Osteoblast (primary cell): ENCODE results near the gene MAN2B2. TPM values are rescaled to one million over a fixed set of nuclear protein-coding genes. Genes with fewer than 3 reads are reported as not detected.

Experiments
- DNase-seq: peaks from one replicate; pipeline ENCODE4 v3.0.0; 2011; ENCODE audit warnings: low spot score, mixed read lengths; ENCODE audit not compliant: insufficient read length; ENCODE audit errors: missing footprints
- H2AFZ ChIP-seq: 2 replicates; pipeline ENCODE4 v1.6.0; 2011; ENCODE audit warnings: mild to moderate bottlenecking, low read length
- H3K27ac ChIP-seq: 2 replicates; pipeline ENCODE4 v1.5.1; 2011; ENCODE audit warnings: mild to moderate bottlenecking, low read depth, low read length, moderate library complexity
- H3K27me3 ChIP-seq: 2 replicates; pipeline ENCODE4 v1.6.0; 2012; ENCODE audit warnings: mild to moderate bottlenecking, control low read depth, inconsistent platforms, low read length, moderate library complexity; ENCODE audit not compliant: insufficient read depth
- H3K36me3 ChIP-seq: 2 replicates; pipeline ENCODE4 v1.5.1; 2011; ENCODE audit warnings: mild to moderate bottlenecking, low read length, control low read depth, moderate library complexity; ENCODE audit not compliant: insufficient read depth
- H3K4me1 ChIP-seq: 2 replicates; pipeline ENCODE4 v1.5.1; 2011; ENCODE audit warnings: mild to moderate bottlenecking, low read length, control low read depth, moderate library complexity; ENCODE audit not compliant: insufficient read depth
- H3K4me2 ChIP-seq: 2 replicates; pipeline ENCODE4 v1.6.0; 2011; ENCODE audit warnings: mild to moderate bottlenecking, low read length; ENCODE audit not compliant: insufficient read depth
- H3K4me3 ChIP-seq: fragments of 200-600 bp; sonication (generic); 3 replicates; pipeline ENCODE4 v1.5.1; 2012; ENCODE audit warnings: mild to moderate bottlenecking, low read length, inconsistent platforms; ENCODE audit not compliant: insufficient read depth
- H3K79me2 ChIP-seq: 2 replicates; pipeline ENCODE4 v1.6.0; 2012; ENCODE audit warnings: mild to moderate bottlenecking, low read length, control low read depth, inconsistent platforms; ENCODE audit not compliant: insufficient read depth
- H3K9me3 ChIP-seq: 2 replicates; pipeline ENCODE4 v1.5.1; 2011; ENCODE audit warnings: low read depth, low read length, control low read depth
- H4K20me1 ChIP-seq: 2 replicates; pipeline ENCODE4 v1.6.0; 2012; ENCODE audit warnings: mild to moderate bottlenecking, low read length, control low read depth; ENCODE audit not compliant: insufficient read depth
- total RNA-seq: library from RNA; depleted of rRNA; stranded (reverse); fragments of >200 nt; gene quantifications from 2 replicates; pipeline ENCODE4 v1.2.3, GENCODE V29; 2012
- TF ChIP-seq, protein P1 (sequence below): IDR thresholded peaks from 2 replicates; pipeline ENCODE4 v1.5.1; 2011; ENCODE audit warnings: mild to moderate bottlenecking, low read depth, low read length, moderate library complexity; ENCODE audit errors: extremely low read depth

The MAN2B2 gene
- total RNA-seq, 1 donor, result 28.2 TPM

DNA sequence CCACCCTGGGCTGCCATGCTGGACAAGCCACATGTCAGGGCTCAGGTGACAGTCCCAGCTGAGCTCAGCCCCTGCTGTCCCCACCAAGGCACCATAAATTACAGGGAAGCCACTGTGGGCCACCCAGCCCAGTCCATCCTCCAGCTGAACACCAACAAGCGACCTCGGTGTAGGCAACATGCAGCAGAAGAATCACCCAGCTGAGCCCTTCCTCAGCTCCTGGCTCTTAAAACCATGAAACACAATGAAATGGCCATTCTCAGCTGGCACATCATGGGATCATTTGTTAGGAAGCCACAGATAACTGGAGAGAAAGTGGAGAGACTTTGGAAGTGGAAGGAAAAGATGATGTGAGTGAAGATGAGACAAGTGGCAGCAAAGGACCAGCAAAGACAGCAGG, 23.3 kb upstream of the MAN2B2 start:
- DNase-seq, result no peak
- TF ChIP-seq, protein P1, sequence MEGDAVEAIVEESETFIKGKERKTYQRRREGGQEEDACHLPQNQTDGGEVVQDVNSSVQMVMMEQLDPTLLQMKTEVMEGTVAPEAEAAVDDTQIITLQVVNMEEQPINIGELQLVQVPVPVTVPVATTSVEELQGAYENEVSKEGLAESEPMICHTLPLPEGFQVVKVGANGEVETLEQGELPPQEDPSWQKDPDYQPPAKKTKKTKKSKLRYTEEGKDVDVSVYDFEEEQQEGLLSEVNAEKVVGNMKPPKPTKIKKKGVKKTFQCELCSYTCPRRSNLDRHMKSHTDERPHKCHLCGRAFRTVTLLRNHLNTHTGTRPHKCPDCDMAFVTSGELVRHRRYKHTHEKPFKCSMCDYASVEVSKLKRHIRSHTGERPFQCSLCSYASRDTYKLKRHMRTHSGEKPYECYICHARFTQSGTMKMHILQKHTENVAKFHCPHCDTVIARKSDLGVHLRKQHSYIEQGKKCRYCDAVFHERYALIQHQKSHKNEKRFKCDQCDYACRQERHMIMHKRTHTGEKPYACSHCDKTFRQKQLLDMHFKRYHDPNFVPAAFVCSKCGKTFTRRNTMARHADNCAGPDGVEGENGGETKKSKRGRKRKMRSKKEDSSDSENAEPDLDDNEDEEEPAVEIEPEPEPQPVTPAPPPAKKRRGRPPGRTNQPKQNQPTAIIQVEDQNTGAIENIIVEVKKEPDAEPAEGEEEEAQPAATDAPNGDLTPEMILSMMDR, result no peak
- Histone ChIP-seq H3K9me3 (peaks cover 4% of the 10 kb centered on the region), H3K4me2 (no peak overlapping the region), H4K20me1 (no peaks in the 10 kb centered on the region), H3K4me3 (no peak overlapping the region), H3K27me3 (peaks cover 3% of the 10 kb centered on the region), H3K36me3 (no peaks in the 10 kb centered on the region), H2AFZ (no peak overlapping the region), H3K27ac (no peak overlapping the region), H3K79me2 (no peaks in the 10 kb centered on the region), H3K4me1 (no peaks in the 10 kb centered on the region)

DNA sequence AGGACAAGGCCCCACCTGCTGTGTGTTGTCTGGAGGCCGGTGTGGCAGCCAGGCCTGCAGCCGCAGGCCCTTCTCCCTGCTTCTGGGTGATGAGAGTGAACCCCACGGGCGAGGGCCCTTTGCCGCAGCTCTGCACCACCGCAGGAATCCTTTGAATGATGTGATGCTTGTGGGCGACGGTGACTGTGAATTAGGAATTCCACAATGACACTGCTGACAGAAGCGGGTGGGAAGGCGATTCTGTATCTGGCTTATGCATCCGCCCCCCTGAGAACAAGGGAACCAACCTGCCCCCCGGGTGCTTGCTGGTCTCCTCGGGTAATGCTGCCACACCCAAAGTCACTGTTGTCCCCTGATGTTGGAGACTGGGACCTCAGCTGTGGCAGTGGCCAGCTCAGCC, 19.5 kb upstream of the MAN2B2 start:
- Histone ChIP-seq H3K79me2 (no peaks in the 10 kb centered on the region), H3K4me3 (no peak overlapping the region), H3K27me3 (peaks cover 37% of the 10 kb centered on the region), H3K9me3 (peaks cover 4% of the 10 kb centered on the region), H4K20me1 (no peaks in the 10 kb centered on the region), H3K36me3 (no peaks in the 10 kb centered on the region), H3K27ac (no peak overlapping the region), H2AFZ (no peak overlapping the region), H3K4me2 (no peak overlapping the region), H3K4me1 (no peaks in the 10 kb centered on the region)
- TF ChIP-seq, protein P1, result no peak
- no peak for DNase-seq

DNA sequence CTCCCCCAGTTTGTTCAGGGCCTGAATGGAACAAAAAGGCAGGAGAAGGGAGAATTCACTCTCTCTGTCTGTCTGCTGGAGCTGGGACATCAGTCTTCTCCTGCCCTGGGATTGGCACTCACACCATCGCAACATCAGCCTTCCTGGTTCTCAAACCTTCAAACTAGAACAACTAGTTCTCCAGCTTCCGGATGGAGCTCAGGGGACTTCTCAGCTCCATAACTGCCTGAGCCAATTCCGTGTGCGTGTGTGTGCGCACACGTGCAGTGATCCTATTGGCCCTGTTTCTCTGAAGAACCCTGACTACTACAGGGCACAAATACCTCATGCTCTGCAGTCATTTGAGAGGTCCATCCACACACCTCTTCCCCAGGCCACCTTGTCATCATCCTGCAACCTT, 18.7 kb upstream of the MAN2B2 start:
- Histone ChIP-seq H4K20me1 (no peaks in the 10 kb centered on the region), H3K9me3 (peaks cover 4% of the 10 kb centered on the region), H3K36me3 (no peaks in the 10 kb centered on the region), H3K27me3 (peaks cover 42% of the 10 kb centered on the region), H3K4me2 (no peak overlapping the region), H3K4me1 (no peaks in the 10 kb centered on the region), H3K27ac (no peak overlapping the region), H3K79me2 (no peaks in the 10 kb centered on the region), H2AFZ (no peak overlapping the region), H3K4me3 (no peak overlapping the region)
- TF ChIP-seq, protein P1, result no peak
- no peak for DNase-seq

DNA sequence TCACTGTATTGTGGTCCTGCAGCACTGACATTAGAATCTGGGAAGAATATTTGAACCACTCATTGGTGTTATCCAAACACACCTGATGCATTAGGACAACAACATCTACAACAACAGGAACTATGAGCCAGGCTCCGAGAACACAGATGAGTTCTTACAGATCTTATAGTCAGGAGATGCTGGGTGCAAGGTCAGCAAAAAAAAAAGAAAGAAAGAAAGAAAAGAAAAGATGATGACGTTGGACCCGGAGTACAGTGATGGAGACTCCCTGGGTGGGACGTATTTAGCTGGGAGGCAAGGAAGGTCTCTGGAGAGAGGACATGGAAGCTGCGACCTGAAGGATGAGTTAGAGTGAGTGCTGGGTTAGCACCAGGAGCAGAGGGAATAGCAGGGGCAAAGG, 17.8 kb upstream of the MAN2B2 start:
- Histone ChIP-seq H3K27me3 (peaks cover 51% of the 10 kb centered on the region), H3K4me2 (no peak overlapping the region), H3K4me3 (no peak overlapping the region)

More for the DNA sequence above, 17.8 kb upstream of the MAN2B2 start:
- DNase-seq, result no peak
- Histone ChIP-seq H3K27ac (no peak overlapping the region), H3K9me3 (no peaks in the 10 kb centered on the region), H3K4me1 (no peaks in the 10 kb centered on the region), H3K79me2 (no peaks in the 10 kb centered on the region), H2AFZ (no peak overlapping the region), H3K36me3 (no peaks in the 10 kb centered on the region), H4K20me1 (no peaks in the 10 kb centered on the region)
- TF ChIP-seq, protein P1, result no peak
